Vagina (tissue), 2 donors: ENCODE results near the gene AHNAK.

Source experiments
- POLR2A ChIP-seq, 2 donors: fragments of 450-650 bp; IDR thresholded peaks; one replicate each; pipeline ENCODE4 v1.6.1; 2017; ENCODE audit warnings: antibody characterized with exemption in 2 of 2, mild to moderate bottlenecking in 2 of 2, moderate library complexity in 2 of 2
- POLR2AphosphoS5 ChIP-seq, 2 donors: sonication (generic); formaldehyde crosslinking; IDR thresholded peaks; one replicate each; pipeline ENCODE4 v1.9.0; 2017; ENCODE audit warnings: antibody characterized with exemption in 2 of 2, mild to moderate bottlenecking in 2 of 2, low read depth in 1 of 2; ENCODE audit not compliant: insufficient read depth in 1 of 2
- TF ChIP-seq, protein P1 (sequence below), 3 experiments: fragments of 450-650 bp in 2 of 3; fragments of 200-600 bp in 1 of 3; sonication (generic) in 1 of 3; IDR thresholded peaks; one replicate each; pipeline ENCODE4 v1.5.1; 2017 to 2019; ENCODE audit warnings: antibody characterized with exemption in 3 of 3, mild to moderate bottlenecking in 2 of 3, moderate library complexity in 2 of 3

DNA sequence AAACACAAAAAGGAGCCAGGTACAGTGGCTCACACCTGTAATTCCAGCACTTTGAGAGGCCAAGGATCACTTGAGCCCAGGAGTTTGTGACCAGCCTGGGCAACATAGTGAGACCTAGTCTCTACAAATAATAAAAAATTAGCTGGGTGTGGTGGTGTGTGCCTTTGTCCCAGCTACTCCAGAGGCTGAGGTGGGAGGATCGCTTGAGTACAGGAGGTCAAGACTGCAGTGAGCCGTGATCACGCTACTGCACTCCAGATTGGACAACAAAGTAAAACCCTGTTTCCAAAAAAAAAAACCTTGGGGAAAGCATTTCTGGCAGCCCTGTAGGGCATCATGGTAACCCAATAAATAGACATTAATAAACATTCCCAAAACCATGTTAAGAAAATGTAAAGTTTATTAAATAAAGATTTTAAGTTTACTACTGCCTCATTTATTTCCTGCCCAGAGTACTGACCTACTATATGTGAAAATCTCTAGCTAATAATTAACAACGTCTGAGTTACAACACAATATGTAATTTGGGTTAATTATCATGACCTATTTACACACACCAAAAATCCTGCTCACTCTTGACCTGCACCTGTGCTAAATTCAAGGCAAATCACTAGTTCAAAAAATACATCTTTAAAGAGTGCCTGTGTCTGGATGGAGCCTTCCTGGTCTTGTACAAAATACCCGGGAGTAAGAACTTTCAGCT, 18.6 kb upstream of the AHNAK start:
- TF ChIP-seq, protein P1, sequence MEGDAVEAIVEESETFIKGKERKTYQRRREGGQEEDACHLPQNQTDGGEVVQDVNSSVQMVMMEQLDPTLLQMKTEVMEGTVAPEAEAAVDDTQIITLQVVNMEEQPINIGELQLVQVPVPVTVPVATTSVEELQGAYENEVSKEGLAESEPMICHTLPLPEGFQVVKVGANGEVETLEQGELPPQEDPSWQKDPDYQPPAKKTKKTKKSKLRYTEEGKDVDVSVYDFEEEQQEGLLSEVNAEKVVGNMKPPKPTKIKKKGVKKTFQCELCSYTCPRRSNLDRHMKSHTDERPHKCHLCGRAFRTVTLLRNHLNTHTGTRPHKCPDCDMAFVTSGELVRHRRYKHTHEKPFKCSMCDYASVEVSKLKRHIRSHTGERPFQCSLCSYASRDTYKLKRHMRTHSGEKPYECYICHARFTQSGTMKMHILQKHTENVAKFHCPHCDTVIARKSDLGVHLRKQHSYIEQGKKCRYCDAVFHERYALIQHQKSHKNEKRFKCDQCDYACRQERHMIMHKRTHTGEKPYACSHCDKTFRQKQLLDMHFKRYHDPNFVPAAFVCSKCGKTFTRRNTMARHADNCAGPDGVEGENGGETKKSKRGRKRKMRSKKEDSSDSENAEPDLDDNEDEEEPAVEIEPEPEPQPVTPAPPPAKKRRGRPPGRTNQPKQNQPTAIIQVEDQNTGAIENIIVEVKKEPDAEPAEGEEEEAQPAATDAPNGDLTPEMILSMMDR (IDR thresholded peaks at IDR 0.05): no peak
- no peak for TF ChIP-seq POLR2AphosphoS5 (IDR thresholded peaks at IDR 0.05; ENCODE audit: insufficient read depth in 1 of 2, low read depth in 1 of 2)
- no peak for TF ChIP-seq POLR2A (IDR thresholded peaks at IDR 0.05)
